Measurements from ENCODE around the gene EN2.

DNA sequence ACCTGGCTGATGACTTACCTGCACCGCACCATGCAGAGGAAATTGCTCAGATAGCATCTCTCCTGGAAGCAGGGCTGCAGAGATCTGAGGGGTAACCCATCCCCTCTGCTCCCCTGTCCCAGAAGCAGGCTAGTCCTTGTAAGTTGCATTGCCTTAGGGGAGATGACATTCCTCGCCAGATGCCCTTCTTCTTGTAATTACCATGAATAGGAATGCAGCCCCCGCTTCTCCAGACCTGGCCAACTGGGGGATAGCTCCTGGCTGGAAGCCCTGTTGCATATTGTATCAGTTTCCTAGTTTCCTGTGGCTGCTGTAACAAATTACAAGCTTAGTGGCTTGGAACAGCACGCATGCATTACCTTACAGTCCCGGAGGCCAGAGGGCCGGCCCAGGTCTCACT is 47.5 kb upstream of the EN2 start:
- TF ChIP-seq, protein P1, sequence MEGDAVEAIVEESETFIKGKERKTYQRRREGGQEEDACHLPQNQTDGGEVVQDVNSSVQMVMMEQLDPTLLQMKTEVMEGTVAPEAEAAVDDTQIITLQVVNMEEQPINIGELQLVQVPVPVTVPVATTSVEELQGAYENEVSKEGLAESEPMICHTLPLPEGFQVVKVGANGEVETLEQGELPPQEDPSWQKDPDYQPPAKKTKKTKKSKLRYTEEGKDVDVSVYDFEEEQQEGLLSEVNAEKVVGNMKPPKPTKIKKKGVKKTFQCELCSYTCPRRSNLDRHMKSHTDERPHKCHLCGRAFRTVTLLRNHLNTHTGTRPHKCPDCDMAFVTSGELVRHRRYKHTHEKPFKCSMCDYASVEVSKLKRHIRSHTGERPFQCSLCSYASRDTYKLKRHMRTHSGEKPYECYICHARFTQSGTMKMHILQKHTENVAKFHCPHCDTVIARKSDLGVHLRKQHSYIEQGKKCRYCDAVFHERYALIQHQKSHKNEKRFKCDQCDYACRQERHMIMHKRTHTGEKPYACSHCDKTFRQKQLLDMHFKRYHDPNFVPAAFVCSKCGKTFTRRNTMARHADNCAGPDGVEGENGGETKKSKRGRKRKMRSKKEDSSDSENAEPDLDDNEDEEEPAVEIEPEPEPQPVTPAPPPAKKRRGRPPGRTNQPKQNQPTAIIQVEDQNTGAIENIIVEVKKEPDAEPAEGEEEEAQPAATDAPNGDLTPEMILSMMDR (IDR thresholded peaks at IDR 0.05; ENCODE audit: low read depth, low read length), result no peak
- no peak for TF ChIP-seq EZH2phosphoT487 (IDR thresholded peaks at IDR 0.05; ENCODE audit: low read depth)
